Gastrocnemius medialis (tissue), 4 donors: ENCODE data around the gene CASKIN2. TPM values are rescaled to one million over a fixed set of nuclear protein-coding genes. Genes with fewer than 3 reads are reported as not detected.
A peak's percentile ranks its signal among the peaks of the same experiment; 100 is the strongest.

Experiments used
- ATAC-seq, 2 donors: fragments of 150-250 bp; one replicate each; pipeline ENCODE4 v1.9.1; 2016
- DNase-seq, 2 donors: peaks; one replicate each; pipeline ENCODE4 v3.0.0-alpha.2; 2019
- H3K27ac ChIP-seq, 4 donors: fragments of 200-600 bp; sonication (generic); 1 replicate in 1 of 4; 2 replicates in 3 of 4; pipeline ENCODE4 v1.5.1; 2016 to 2018; ENCODE audit warnings: mild to moderate bottlenecking in 2 of 4, moderate library complexity in 1 of 4
- H3K27me3 ChIP-seq, 3 donors: fragments of 200-600 bp; sonication (generic) in 2 of 3; 1 replicate in 1 of 3; 2 replicates in 2 of 3; pipeline versions ENCODE4 v1.5.1 to v1.6.0; 2016 to 2019; ENCODE audit warnings: mild to moderate bottlenecking in 1 of 3, moderate library complexity in 1 of 3
- H3K36me3 ChIP-seq, 2 donors: fragments of 200-600 bp; sonication (generic) in 1 of 2; one replicate each; pipeline ENCODE4 v1.5.1; 2017 to 2018
- H3K4me1 ChIP-seq, 2 donors: fragments of 200-600 bp; sonication (generic) in 1 of 2; one replicate each; pipeline ENCODE4 v1.5.1; 2016 to 2017; ENCODE audit warnings: mild to moderate bottlenecking in 2 of 2
- H3K4me3 ChIP-seq, 4 donors: fragments of 200-600 bp; sonication (generic) in 3 of 4; 1 replicate in 1 of 4; 2 replicates in 3 of 4; pipeline ENCODE4 v1.5.1; 2016 to 2019; ENCODE audit warnings: mild to moderate bottlenecking in 2 of 4
- H3K9me3 ChIP-seq, 3 donors: fragments of 200-600 bp; sonication (generic) in 2 of 3; 1 replicate in 1 of 3; 2 replicates in 2 of 3; pipeline ENCODE4 v1.5.1; 2016 to 2019
- CTCF ChIP-seq, 5 experiments: fragments of 450-650 bp in 3 of 5; fragments of 200-600 bp in 2 of 5; sonication (generic) in 2 of 5; IDR thresholded peaks in 4 of 5; conservative IDR thresholded peaks in 1 of 5; 1 replicate in 4 of 5; 2 replicates in 1 of 5; pipeline ENCODE4 v1.5.1; 2016 to 2019; ENCODE audit warnings: antibody characterized with exemption in 5 of 5, mild to moderate bottlenecking in 3 of 5, moderate library complexity in 3 of 5
- POLR2A ChIP-seq, 2 donors: fragments of 450-650 bp; IDR thresholded peaks; one replicate each; pipeline ENCODE4 v1.6.1; 2017; ENCODE audit warnings: antibody characterized with exemption in 2 of 2, mild to moderate bottlenecking in 2 of 2, moderate library complexity in 2 of 2
- in situ Hi-C, 4 donors: fragments of 200-750 bp; cut with MboI; loops; one replicate each; pipeline versions ENCODE4 v1.15.0 to v1.8.0; 2017; ENCODE audit warnings: low sequenced_read_pairs in 4 of 4
- intact Hi-C: fragments of 100-400 bp; cut with DNase I; formaldehyde crosslinking; loops from one replicate; pipeline ENCODE4 v1.15.1; 2023; ENCODE audit warnings: low total_unique reads
- total RNA-seq, 4 donors: library from RNA; depleted of rRNA; stranded (reverse); fragments of >200 nt; gene quantifications; one replicate each; pipeline versions ENCODE4 v1.1.0 to v1.2.3, GENCODE V29; 2016

Gene CASKIN2
- total RNA-seq, 4 donors from 2014 or later: 11.3 to 24.1 (median 16.8) TPM

DNA sequence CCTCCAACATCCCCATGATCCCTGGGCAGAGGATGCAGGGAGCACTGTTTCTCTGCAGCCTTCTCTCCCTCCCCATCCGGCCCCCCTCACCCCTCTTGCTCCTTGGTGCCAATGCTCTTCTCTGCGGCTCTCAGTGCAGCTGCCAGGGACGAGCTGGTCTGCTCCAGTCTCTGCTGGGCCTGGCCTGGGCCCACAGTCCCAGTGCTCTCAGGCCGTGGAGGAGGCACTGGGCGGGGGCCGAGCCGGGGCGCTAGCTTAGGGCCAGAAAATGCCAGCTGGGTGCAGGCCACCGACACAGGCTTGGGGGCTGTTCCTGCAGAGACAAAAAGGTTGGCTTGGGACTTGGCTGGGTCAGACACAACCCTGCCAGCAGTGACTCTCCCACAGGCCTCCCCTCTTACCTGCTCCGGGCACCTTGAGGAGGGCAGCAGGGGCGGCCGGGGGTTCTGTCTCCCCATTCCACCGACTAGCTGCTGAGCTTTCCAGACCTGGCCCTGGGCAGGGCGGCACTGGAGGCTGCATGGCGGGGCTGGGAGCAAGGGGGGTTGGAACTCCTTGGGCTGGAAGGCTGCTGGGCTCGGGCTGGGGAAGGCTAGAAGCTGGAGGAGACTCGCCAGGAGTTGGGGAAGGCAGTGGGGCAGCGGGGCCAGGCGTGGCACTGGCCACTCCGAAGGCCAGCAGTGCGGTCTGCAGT lies 13.8 kb downstream of the CASKIN2 start:
- Histone ChIP-seq H3K27ac (peak overlapping the region; percentile 10 to 63 (median 32)), H3K36me3 (peaks cover 0 to 64% of the 10 kb centered on the region in 2 donors), H3K4me3 (no peak overlapping the region), H3K27me3 (no peaks in the 10 kb centered on the region), H3K4me1 (peaks cover 4 to 9% of the 10 kb centered on the region in 2 donors), H3K9me3 (no peaks in the 10 kb centered on the region)
- in situ Hi-C loops (no loop called here), intact Hi-C loops (no loop called here)
- TF ChIP-seq POLR2A (IDR thresholded peaks at IDR 0.05) (no peak), CTCF (IDR thresholded peaks at IDR 0.05 in 4 of 5, conservative IDR thresholded peaks at IDR 0.05 in 1 of 5) (no peak)
- DNase-seq (no peak), ATAC-seq (no peak)

DNA sequence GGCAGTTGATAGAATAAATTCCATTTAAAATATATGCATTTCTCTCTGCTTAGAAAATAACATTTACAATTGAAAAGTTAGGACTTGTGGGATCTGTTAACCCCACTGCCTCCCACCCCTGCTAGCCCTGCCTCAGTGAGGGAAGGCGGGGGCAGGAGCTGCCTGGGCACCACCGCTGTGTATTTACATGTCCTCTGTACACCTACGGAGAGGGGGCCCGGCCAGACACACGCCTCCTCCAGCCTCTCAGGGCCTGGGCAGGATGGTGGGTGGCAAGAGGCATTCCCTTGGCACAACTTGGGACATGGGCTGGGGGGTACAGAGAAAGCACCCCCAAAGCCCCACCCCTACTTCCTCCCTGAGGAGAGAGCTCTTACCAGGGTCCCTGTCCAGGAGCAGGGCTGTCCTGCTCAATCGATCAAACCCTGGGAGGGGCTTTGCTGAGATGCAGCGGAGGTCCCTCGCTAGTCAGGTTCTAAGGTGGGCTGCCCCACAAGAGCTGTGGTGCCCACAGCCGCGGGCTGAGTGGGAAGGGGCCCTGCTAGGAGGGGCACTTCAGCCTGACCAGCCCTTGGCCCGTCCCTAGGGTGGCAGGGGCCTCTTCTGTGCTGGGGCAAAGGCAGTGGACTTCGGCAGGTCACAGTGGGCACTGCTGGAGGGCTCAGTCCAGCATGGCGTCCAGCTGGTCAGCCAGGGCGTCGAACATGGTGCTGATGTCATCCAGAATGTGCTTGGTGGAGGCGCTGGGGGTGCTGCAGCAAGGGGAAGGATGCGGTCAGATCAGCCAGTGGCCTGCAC lies 14.7 kb downstream of the CASKIN2 start:
- intact Hi-C loops: no loop called here
- peaks cover 4 to 9% of the 10 kb centered on the region in 2 donors for H3K4me1 ChIP-seq

DNA sequence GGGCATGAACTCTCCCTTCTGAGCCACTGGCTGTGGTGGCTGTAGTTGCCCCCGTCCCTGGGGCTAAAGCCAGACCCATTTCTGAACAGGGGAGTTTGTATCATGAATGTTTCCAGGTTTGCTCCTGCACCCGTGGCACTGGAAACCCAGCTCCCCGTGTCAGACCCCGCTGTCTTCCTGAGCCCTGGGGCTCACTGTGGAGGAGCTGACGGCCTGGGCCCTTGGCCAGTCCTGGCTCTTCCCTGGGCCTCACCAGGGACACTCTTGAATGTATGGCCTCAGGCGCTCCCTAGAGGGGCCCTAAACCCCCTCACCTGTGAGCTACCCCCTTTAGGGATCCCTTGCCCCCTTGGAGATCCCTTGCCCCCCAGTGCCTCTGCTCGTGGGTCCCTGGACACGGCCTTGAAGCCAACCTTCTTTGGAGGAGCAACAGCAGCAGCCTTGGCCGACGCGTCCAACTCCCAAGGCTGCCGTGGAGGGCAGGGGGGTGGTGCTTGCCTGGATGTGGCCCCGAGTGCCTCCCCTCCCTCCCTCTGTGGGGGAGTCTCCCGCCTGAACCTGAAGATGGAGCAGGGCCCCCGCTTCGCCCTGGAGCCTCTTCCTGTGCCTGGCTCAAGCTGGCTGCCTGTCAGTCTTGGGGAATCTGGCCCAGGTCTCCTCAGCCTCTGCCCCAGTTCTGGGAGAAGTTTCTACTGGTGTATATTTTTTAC lies 15.9 kb downstream of the CASKIN2 start:
- ATAC-seq (no peak), DNase-seq (no peak)
- H3K27ac ChIP-seq: peak overlapping the region; percentile 18 to 67 (median 30)
- peaks cover 0 to 68% of the 10 kb centered on the region in 2 donors for H3K36me3 ChIP-seq
- H3K27me3 ChIP-seq: no peaks in the 10 kb centered on the region
- peaks cover 4 to 9% of the 10 kb centered on the region in 2 donors for H3K4me1 ChIP-seq
- no peaks in the 10 kb centered on the region for H3K9me3 ChIP-seq
- H3K4me3 ChIP-seq: no peak overlapping the region
- TF ChIP-seq POLR2A (IDR thresholded peaks at IDR 0.05) (no peak), CTCF (IDR thresholded peaks at IDR 0.05 in 4 of 5, conservative IDR thresholded peaks at IDR 0.05 in 1 of 5) (no peak)
- in situ Hi-C loops: loop anchor here in 1 of 4 donors (10.0 kb wide), 1 partner anchor 65 kb away; no protein-coding TSS in a partner anchor
- intact Hi-C loops: no loop called here

More for the DNA sequence above, 14.7 kb downstream of the CASKIN2 start:
- Histone ChIP-seq H3K9me3 (no peaks in the 10 kb centered on the region), H3K27me3 (no peaks in the 10 kb centered on the region), H3K27ac (peak overlapping the region in 3 of 4 donors; percentile 9 to 63 (median 10)), H3K36me3 (peaks cover 0 to 64% of the 10 kb centered on the region in 2 donors), H3K4me3 (no peak overlapping the region)
- no peak for ATAC-seq
- TF ChIP-seq POLR2A (IDR thresholded peaks at IDR 0.05): no peak
- no peak for TF ChIP-seq CTCF (IDR thresholded peaks at IDR 0.05 in 4 of 5, conservative IDR thresholded peaks at IDR 0.05 in 1 of 5)
- in situ Hi-C loops: no loop called here
- DNase-seq: no peak

- in situ Hi-C loops: loop anchor here in 1 of 4 donors (10.0 kb wide), 1 partner anchor 64 kb away; no protein-coding TSS in a partner anchor
- peaks cover 4 to 9% of the 10 kb centered on the region in 2 donors for H3K4me1 ChIP-seq
These were observed 16.6 kb downstream of the CASKIN2 start for GRCh38 chr17:75498726-75499213.

More at GRCh38 chr17:75498726-75499213, 16.6 kb downstream of the CASKIN2 start:
- Histone ChIP-seq H3K36me3 (peaks cover 0 to 75% of the 10 kb centered on the region in 2 donors), H3K4me3 (no peak overlapping the region), H3K27me3 (no peaks in the 10 kb centered on the region), H3K9me3 (no peaks in the 10 kb centered on the region), H3K27ac (peak overlapping the region; percentile 18 to 67 (median 30))
- peak in 1 of 2 donors; percentile 58 for DNase-seq
- ATAC-seq: peak in 1 of 2 donors; percentile 54
- intact Hi-C loops: no loop called here
- TF ChIP-seq POLR2A (IDR thresholded peaks at IDR 0.05) (no peak), CTCF (IDR thresholded peaks at IDR 0.05 in 4 of 5, conservative IDR thresholded peaks at IDR 0.05 in 1 of 5) (peak in 1 of 5 experiments; percentile 18)
